Measurements from ENCODE around the gene KIF3A.

The KIF3A gene

GRCh38 chr5:132647473-132647872, 89.9 kb downstream of the KIF3A start:
- in situ Hi-C loops (cut with HindIII; ENCODE audit: low sequenced_read_pairs), result no loop called here

- in situ Hi-C loops (cut with HindIII; ENCODE audit: low sequenced_read_pairs), result no loop called here
Observed at GRCh38 chr5:132646583-132647266, 90.6 kb downstream of the KIF3A start.

DNA sequence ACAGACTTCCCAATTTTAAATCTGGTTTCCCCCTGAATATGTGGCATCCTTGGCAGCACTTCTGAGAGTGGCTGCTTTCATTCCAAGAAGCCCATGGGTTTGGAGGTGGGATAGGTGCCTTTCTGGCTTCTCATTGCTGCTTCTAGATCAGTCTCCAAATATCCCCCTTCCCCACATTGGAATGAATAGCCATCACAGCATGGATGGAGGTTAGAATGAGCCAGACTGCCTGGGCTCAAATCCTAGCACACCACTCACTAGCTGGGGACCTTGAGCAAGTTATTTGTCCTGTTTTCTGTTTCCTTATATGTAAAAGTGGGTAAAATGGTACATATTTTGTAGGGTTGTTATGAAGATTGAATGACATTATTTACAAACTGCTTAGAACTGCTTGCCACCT, 93.2 kb downstream of the KIF3A start:
- in situ Hi-C loops (cut with HindIII; ENCODE audit: low sequenced_read_pairs), result no loop called here

Data from endothelial cell of hepatic sinusoid (primary cell).